ENCODE measurements around the gene PCSK2. TPM values are rescaled to one million over a fixed set of nuclear protein-coding genes. Genes with fewer than 3 reads are reported as not detected.

The PCSK2 gene
- total RNA-seq, 4 donors from 2014 or later: 0.64 to 4.1 (median 1.4) TPM; not detected in 1

DNA sequence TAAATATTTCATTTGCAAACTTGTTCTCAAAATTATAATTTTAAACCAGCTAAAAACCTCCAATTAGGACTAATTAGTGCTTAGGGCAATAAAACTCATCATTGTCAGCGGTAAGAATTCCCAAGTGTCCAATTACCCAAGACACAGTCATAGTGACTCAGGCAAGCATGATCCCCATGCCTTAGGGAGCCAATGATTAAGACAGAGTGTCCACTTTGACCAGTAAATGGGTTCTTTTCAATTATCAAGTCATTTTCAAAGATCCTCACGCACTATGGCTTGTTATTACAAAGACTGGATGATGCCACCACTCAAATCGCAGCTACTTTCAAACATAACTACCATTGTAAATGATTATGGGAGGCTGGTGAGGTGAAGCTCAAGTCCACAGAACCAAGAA, 190.4 kb downstream of the PCSK2 start:
- Histone ChIP-seq H3K27me3 (no peaks in the 10 kb centered on the region), H3K4me3 (no peak overlapping the region), H3K4me1 (no peaks in the 10 kb centered on the region), H3K9me3 (no peaks in the 10 kb centered on the region), H3K36me3 (no peaks in the 10 kb centered on the region), H3K27ac (no peak overlapping the region)
- no peak for DNase-seq
- TF ChIP-seq POLR2A (IDR thresholded peaks at IDR 0.05) (no peak), EP300 (IDR thresholded peaks at IDR 0.05; ENCODE audit: low read depth) (no peak), POLR2AphosphoS5 (IDR thresholded peaks at IDR 0.05) (no peak), CTCF (IDR thresholded peaks at IDR 0.05) (no peak)
- in situ Hi-C loops (cut with MboI; ENCODE audit: low pct_ligation_motif_present in 1 of 4, low pct_unique_long_range_greater_than_20kb in 1 of 4, low sequenced_read_pairs in 3 of 4) (no loop called here), intact Hi-C loops (cut with DNase I; ENCODE audit: low total_unique reads) (no loop called here)
- 80 to 85% methylated on average over 2 to 3 of the region's 3 CpGs for WGBS, 2 donors (ENCODE audit: low coverage in 1 of 2)

DNA sequence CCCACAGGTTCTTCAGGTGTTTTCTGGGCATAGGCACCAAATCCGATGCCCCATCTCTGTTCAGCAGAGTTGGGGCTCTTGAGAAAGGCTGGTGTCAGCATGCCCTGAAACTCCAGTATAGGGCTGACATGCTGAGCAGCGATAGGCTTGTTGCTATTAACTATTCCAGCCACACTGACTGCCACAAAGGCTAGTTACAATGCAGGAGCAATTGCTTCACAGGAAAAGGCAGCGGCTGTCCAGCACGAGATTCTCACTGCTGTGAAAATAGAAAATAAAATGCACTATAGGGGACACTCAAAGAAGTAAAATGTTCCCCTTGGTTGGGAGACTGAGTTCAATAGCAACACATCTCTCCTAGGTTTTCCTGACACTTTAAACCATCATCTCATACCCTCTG, 191.9 kb downstream of the PCSK2 start:
- Histone ChIP-seq H3K4me3 (no peak overlapping the region), H3K4me1 (no peaks in the 10 kb centered on the region), H3K36me3 (no peaks in the 10 kb centered on the region), H3K9me3 (no peaks in the 10 kb centered on the region), H3K27ac (no peak overlapping the region), H3K27me3 (no peaks in the 10 kb centered on the region)
- intact Hi-C loops (cut with DNase I; ENCODE audit: low total_unique reads) (no loop called here), in situ Hi-C loops (cut with MboI; ENCODE audit: low pct_ligation_motif_present in 1 of 4, low pct_unique_long_range_greater_than_20kb in 1 of 4, low sequenced_read_pairs in 3 of 4) (no loop called here)
- no peak for TF ChIP-seq CTCF (IDR thresholded peaks at IDR 0.05)
- TF ChIP-seq EP300 (IDR thresholded peaks at IDR 0.05; ENCODE audit: low read depth): no peak
- TF ChIP-seq POLR2A (IDR thresholded peaks at IDR 0.05): no peak
- no peak for TF ChIP-seq POLR2AphosphoS5 (IDR thresholded peaks at IDR 0.05)
- WGBS, 2 donors (ENCODE audit: low coverage in 1 of 2): 48% methylated on average over 4 of the region's 4 CpGs; no CpG with 5 or more reads in 1 of the 2 donors
- DNase-seq: no peak

DNA sequence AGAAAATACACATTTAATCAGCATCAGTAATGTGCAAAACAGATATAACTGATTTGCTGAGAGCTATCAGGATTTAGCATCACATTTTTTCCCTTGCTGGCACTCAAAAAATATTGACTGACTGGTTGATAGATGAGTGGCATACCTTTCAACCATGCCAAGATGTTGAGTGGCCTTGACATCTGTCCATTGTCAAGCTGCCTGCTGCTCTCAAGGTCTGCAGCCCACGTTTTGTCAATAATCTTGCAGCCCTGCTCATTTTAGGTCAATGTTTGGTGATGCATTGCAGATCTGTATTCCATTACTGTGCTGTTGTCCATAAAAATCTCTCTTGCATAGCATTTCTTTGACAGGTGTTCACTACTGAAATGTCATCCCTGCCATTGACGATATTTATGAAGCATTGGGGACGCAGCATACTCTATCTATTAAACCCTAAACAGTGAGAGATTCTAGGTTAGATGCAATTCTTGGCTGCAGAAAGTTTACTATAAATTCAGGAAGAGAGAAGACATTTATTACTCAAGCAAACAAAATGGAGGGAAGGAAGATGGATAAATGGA, 192.7 kb downstream of the PCSK2 start:
- DNase-seq: no peak
- no peaks in the 10 kb centered on the region for H3K36me3 ChIP-seq
- H3K4me3 ChIP-seq: no peak overlapping the region
- no peaks in the 10 kb centered on the region for H3K4me1 ChIP-seq
- TF ChIP-seq CTCF (IDR thresholded peaks at IDR 0.05) (no peak), EP300 (IDR thresholded peaks at IDR 0.05; ENCODE audit: low read depth) (no peak), POLR2AphosphoS5 (IDR thresholded peaks at IDR 0.05) (no peak), POLR2A (IDR thresholded peaks at IDR 0.05) (no peak)
- intact Hi-C loops (cut with DNase I; ENCODE audit: low total_unique reads) (no loop called here), in situ Hi-C loops (cut with MboI; ENCODE audit: low pct_ligation_motif_present in 1 of 4, low pct_unique_long_range_greater_than_20kb in 1 of 4, low sequenced_read_pairs in 3 of 4) (loop anchor here in 3 of 4 donors (10.0 kb wide), 1 partner anchor 615 kb away; no protein-coding TSS in a partner anchor)
- H3K27ac ChIP-seq: no peak overlapping the region
- H3K27me3 ChIP-seq: no peaks in the 10 kb centered on the region
- 6 to 26% methylated on average over 2 to 3 of the region's 3 CpGs for WGBS, 2 donors (ENCODE audit: low coverage in 1 of 2)
- H3K9me3 ChIP-seq: no peaks in the 10 kb centered on the region

GRCh38 chr20:17421493-17421892, 194.7 kb downstream of the PCSK2 start:
- Histone ChIP-seq H3K27ac (no peak overlapping the region), H3K36me3 (no peaks in the 10 kb centered on the region), H3K9me3 (no peaks in the 10 kb centered on the region), H3K27me3 (no peaks in the 10 kb centered on the region), H3K4me3 (no peak overlapping the region), H3K4me1 (no peaks in the 10 kb centered on the region)
- 38 to 61% methylated on average over 1 of the region's 1 CpG for WGBS, 2 donors (ENCODE audit: low coverage in 1 of 2)
- in situ Hi-C loops (cut with MboI; ENCODE audit: low pct_ligation_motif_present in 1 of 4, low pct_unique_long_range_greater_than_20kb in 1 of 4, low sequenced_read_pairs in 3 of 4) (loop anchor here in 3 of 4 donors (10.0 kb wide), 1 partner anchor 617 kb away; no protein-coding TSS in a partner anchor), intact Hi-C loops (cut with DNase I; ENCODE audit: low total_unique reads) (no loop called here)
- no peak for DNase-seq
- no peak for TF ChIP-seq EP300 (IDR thresholded peaks at IDR 0.05; ENCODE audit: low read depth)
- TF ChIP-seq CTCF (IDR thresholded peaks at IDR 0.05): no peak
- no peak for TF ChIP-seq POLR2A (IDR thresholded peaks at IDR 0.05)
- TF ChIP-seq POLR2AphosphoS5 (IDR thresholded peaks at IDR 0.05): no peak

Data from transverse colon (tissue), 4 donors.